HL-60 (cell line): ENCODE results near the gene FUZ.

Source experiments
- DNase-seq, 2 experiments: peaks; one replicate each; pipeline ENCODE4 v3.0.0-alpha.2; 2010 to 2020; ENCODE audit warnings: low read depth in 1 of 2, low spot score in 1 of 2
- H3K27ac ChIP-seq: fragments of 250-450 bp; sonication (Bioruptor Pico); replicated peaks from 2 replicates; pipeline ENCODE4 v1.5.1; 2020; ENCODE audit warnings: mild to moderate bottlenecking, moderate library complexity
- H3K27me3 ChIP-seq: fragments of 250-450 bp; sonication (Bioruptor Pico); 2 replicates; pipeline ENCODE4 v1.5.1; 2021; ENCODE audit warnings: mild to moderate bottlenecking, moderate library complexity; ENCODE audit not compliant: insufficient read depth, poor library complexity, severe bottlenecking
- H3K4me3 ChIP-seq: replicated peaks from 2 replicates; pipeline ENCODE4 v1.5.1; 2011; ENCODE audit warnings: mild to moderate bottlenecking, control low read depth, low read length; ENCODE audit not compliant: insufficient read depth
- CTCF ChIP-seq: IDR thresholded peaks from one replicate; pipeline ENCODE4 v1.5.1; 2011; ENCODE audit warnings: low read length, control low read depth, inconsistent platforms; ENCODE audit not compliant: insufficient read depth
- GABPA ChIP-seq: IDR thresholded peaks from 2 replicates; pipeline ENCODE4 v1.6.1; 2012; ENCODE audit warnings: low read depth
- POLR2AphosphoS5 ChIP-seq: IDR thresholded peaks from 2 replicates; pipeline ENCODE4 v1.6.1; 2012; ENCODE audit warnings: low read depth
- REST ChIP-seq: IDR thresholded peaks from 2 replicates; pipeline ENCODE4 v1.6.1; 2012; ENCODE audit warnings: low read depth; ENCODE audit not compliant: insufficient replicate concordance
- SPI1 ChIP-seq: IDR thresholded peaks from 2 replicates; pipeline ENCODE4 v1.6.1; 2012; ENCODE audit warnings: low read depth, mild to moderate bottlenecking, borderline replicate concordance

FUZ gene

GRCh38 chr19:49807904-49808675, 5.0 kb downstream of the FUZ start:
- H3K4me3 ChIP-seq: no peak overlapping the region
- DNase-seq: peak in 1 of 2 experiments; percentile 18
- H3K27me3 ChIP-seq: no peaks in the 10 kb centered on the region
- TF ChIP-seq CTCF: no peak
- no peak for TF ChIP-seq GABPA
- no peak for TF ChIP-seq REST
- no peak for TF ChIP-seq POLR2AphosphoS5
- TF ChIP-seq SPI1: no peak
- H3K27ac ChIP-seq: peak overlapping the region; percentile 76

GRCh38 chr19:49807058-49807903, 5.8 kb downstream of the FUZ start:
- DNase-seq: peak; percentile 57 to 85
- TF ChIP-seq REST (no peak), POLR2AphosphoS5 (peak; percentile 44; the same call in 1 of the 2 replicates), SPI1 (peak; percentile 98), CTCF (no peak), GABPA (no peak)
- Histone ChIP-seq H3K4me3 (no peak overlapping the region), H3K27ac (peak overlapping the region; percentile 76), H3K27me3 (no peaks in the 10 kb centered on the region)

GRCh38 chr19:49806620-49806959, 6.5 kb downstream of the FUZ start:
- no peak overlapping the region for H3K4me3 ChIP-seq
- DNase-seq: no peak
- H3K27me3 ChIP-seq: no peaks in the 10 kb centered on the region
- 0 out of 2 replicates have a peak overlapping the region, but pooled peaks have one; percentile 4 for H3K27ac ChIP-seq
- no peak for TF ChIP-seq POLR2AphosphoS5

GRCh38 chr19:49805822-49806619, 7.1 kb downstream of the FUZ start:
- Histone ChIP-seq H3K27me3 (no peaks in the 10 kb centered on the region), H3K4me3 (no peak overlapping the region), H3K27ac (0 out of 2 replicates have a peak overlapping the region, but pooled peaks have one; percentile 4)
- no peak for DNase-seq
- TF ChIP-seq SPI1: no peak
- TF ChIP-seq POLR2AphosphoS5: 0 out of 2 replicates have a peak, but pooled peaks have one; percentile 22
- no peak for TF ChIP-seq GABPA
- no peak for TF ChIP-seq CTCF
- TF ChIP-seq REST: no peak
